H1 (cell line): ENCODE results near the gene C1GALT1C1L. TPM values are rescaled to one million over a fixed set of nuclear protein-coding genes. Genes with fewer than 3 reads are reported as not detected.
A peak's percentile ranks its signal among the peaks of the same experiment; 100 is the strongest.

Experiments used
- CTCF ChIA-PET: fragments of 300-600 bp; sonication (Branson Sonifier 250); formaldehyde crosslinking; loops from one replicate; lab custom pipeline; 2021; ENCODE audit not compliant: partially characterized antibody; lab: Charles Lee
- POLR2A ChIA-PET: fragments of 300-600 bp; sonication (Branson Sonifier 250); formaldehyde crosslinking; loops from one replicate; lab custom pipeline; 2021; ENCODE audit warnings: inconsistent platforms; ENCODE audit not compliant: partially characterized antibody; lab: Charles Lee
- DNase-seq, 2 experiments: peaks; one replicate each; pipeline versions ENCODE4 v3.0.0 to v3.0.0-alpha.2; 2010 to 2022; ENCODE audit warnings: low spot score in 2 of 2, low read depth in 1 of 2, mixed read lengths in 1 of 2
- FAIRE-seq: peaks from 2 replicates; lab custom pipeline; 2011; peaks lifted over from hg19 to GRCh38; lab: Jason Lieb, UNC
- H2AFZ ChIP-seq: 2 replicates; pipeline ENCODE4 v1.8.1; 2012; ENCODE audit warnings: low read length, inconsistent platforms
- H2AK5ac ChIP-seq: 2 replicates; pipeline ENCODE4 v1.6.1; 2013; ENCODE audit warnings: low read depth, low read length
- H2BK120ac ChIP-seq: replicated peaks from 2 replicates; pipeline ENCODE3; 2013; ENCODE audit warnings: low read depth, low read length, inconsistent platforms
- H2BK12ac ChIP-seq: 2 replicates; pipeline ENCODE4 v1.6.1; 2013; ENCODE audit warnings: low read depth, low read length
- H2BK15ac ChIP-seq: 2 replicates; pipeline ENCODE4 v1.6.1; 2013; ENCODE audit warnings: low read length
- H2BK20ac ChIP-seq: 2 replicates; pipeline ENCODE4 v1.6.1; 2013; ENCODE audit warnings: low read length
- H2BK5ac ChIP-seq: 2 replicates; pipeline ENCODE4 v1.6.1; 2013; ENCODE audit warnings: low read depth, low read length
- H3K14ac ChIP-seq: 2 replicates; pipeline ENCODE4 v1.6.1; 2013; ENCODE audit warnings: inconsistent platforms; ENCODE audit not compliant: insufficient read length
- H3K18ac ChIP-seq: 2 replicates; pipeline ENCODE4 v1.6.1; 2013; ENCODE audit warnings: low read length; ENCODE audit errors: extremely low read depth
- H3K23ac ChIP-seq: 2 replicates; pipeline ENCODE4 v1.6.1; 2013; ENCODE audit warnings: inconsistent platforms; ENCODE audit not compliant: insufficient read length
- H3K23me2 ChIP-seq: 2 replicates; pipeline ENCODE4 v1.6.1; 2013; ENCODE audit warnings: low read depth, low read length
- H3K27ac ChIP-seq: 2 replicates; pipeline ENCODE4 v1.6.1; 2011; ENCODE audit warnings: low read depth, low read length, inconsistent platforms
- H3K27me3 ChIP-seq, 4 experiments: replicated peaks in 1 of 4; 1 replicate in 1 of 4; 2 replicates in 3 of 4; pipeline versions ENCODE4 v1.6.1 to v1.8.1; 2011 to 2013; ENCODE audit warnings: low read length in 3 of 4, mild to moderate bottlenecking in 3 of 4, inconsistent platforms in 2 of 4, mixed read lengths in 2 of 4, moderate library complexity in 1 of 4; ENCODE audit not compliant: control insufficient read depth in 3 of 4, insufficient read depth in 3 of 4; ENCODE audit errors: extremely low read depth in 1 of 4
- H3K36me3 ChIP-seq, 4 experiments: 2 replicates each; pipeline versions ENCODE4 v1.6.1 to v1.8.1; 2011 to 2013; ENCODE audit warnings: mild to moderate bottlenecking in 4 of 4, low read length in 3 of 4, moderate library complexity in 2 of 4, control low read depth in 1 of 4, inconsistent platforms in 1 of 4; ENCODE audit not compliant: insufficient read depth in 4 of 4, control insufficient read depth in 2 of 4
- H3K4ac ChIP-seq: replicated peaks from 2 replicates; pipeline ENCODE3; 2013; ENCODE audit warnings: low read length, low read depth, mixed read lengths, inconsistent platforms; ENCODE audit not compliant: insufficient read length
- H3K4me1 ChIP-seq, 4 experiments: replicated peaks in 1 of 4; 1 replicate in 1 of 4; 2 replicates in 3 of 4; pipeline versions ENCODE4 v1.6.1 to v1.8.1; 2011 to 2013; ENCODE audit warnings: low read length in 3 of 4, inconsistent platforms in 2 of 4, mixed read lengths in 1 of 4; ENCODE audit not compliant: insufficient read depth in 4 of 4, control insufficient read depth in 3 of 4
- H3K4me2 ChIP-seq, 2 experiments: 2 replicates each; pipeline versions ENCODE4 v1.6.1 to v1.8.1; 2011 to 2013; ENCODE audit warnings: low read depth in 2 of 2, low read length in 2 of 2, control low read depth in 1 of 2, inconsistent platforms in 1 of 2, mild to moderate bottlenecking in 1 of 2; ENCODE audit not compliant: insufficient read depth in 1 of 2
- H3K4me3 ChIP-seq, 4 experiments: fragments of 200-600, 300-600 bp in 1 of 4; sonication (generic), shearing (Covaris generic), sonication (Bioruptor Twin) in 1 of 4; 2 replicates each; pipeline versions ENCODE4 v1.5.1 to v1.8.1; 2011 to 2016; ENCODE audit warnings: low read length in 4 of 4, low read depth in 3 of 4, control low read depth in 2 of 4, inconsistent platforms in 2 of 4, mild to moderate bottlenecking in 2 of 4, mixed read lengths in 1 of 4, moderate library complexity in 1 of 4; ENCODE audit not compliant: insufficient read depth in 2 of 4; ENCODE audit errors: extremely low read depth in 1 of 4
- H3K56ac ChIP-seq: replicated peaks from 2 replicates; pipeline ENCODE3; 2013; ENCODE audit warnings: low read depth, mild to moderate bottlenecking, mixed read lengths, low read length, inconsistent platforms; ENCODE audit not compliant: insufficient read length
- H3K79me1 ChIP-seq: 2 replicates; pipeline ENCODE4 v1.6.1; 2013; ENCODE audit warnings: low read depth, low read length, control low read depth
- H3K79me2 ChIP-seq, 2 experiments: 2 replicates each; pipeline versions ENCODE4 v1.6.1 to v1.8.1; 2012 to 2013; ENCODE audit warnings: low read length in 2 of 2, mild to moderate bottlenecking in 2 of 2, inconsistent platforms in 1 of 2; ENCODE audit not compliant: insufficient read depth in 2 of 2, control insufficient read depth in 1 of 2
- H3K9ac ChIP-seq, 4 experiments: replicated peaks in 1 of 4; 1 replicate in 1 of 4; 2 replicates in 3 of 4; pipeline versions ENCODE4 v1.6.1 to v1.8.1; 2011 to 2013; ENCODE audit warnings: low read depth in 3 of 4, low read length in 3 of 4, control low read depth in 2 of 4, mild to moderate bottlenecking in 2 of 4, moderate library complexity in 2 of 4, inconsistent platforms in 1 of 4; ENCODE audit errors: extremely low read depth in 1 of 4
- H3K9me3 ChIP-seq, 2 experiments: 2 replicates each; pipeline versions ENCODE4 v1.6.1 to v1.8.1; 2012 to 2013; ENCODE audit warnings: mild to moderate bottlenecking in 2 of 2, moderate library complexity in 2 of 2, control low read depth in 1 of 2, inconsistent platforms in 1 of 2, low read depth in 1 of 2, low read length in 1 of 2, mixed read lengths in 1 of 2; ENCODE audit not compliant: insufficient read depth in 2 of 2
- H4K20me1 ChIP-seq, 2 experiments: replicated peaks in 1 of 2; 2 replicates each; pipeline versions ENCODE3 to v1.8.1; 2011 to 2013; ENCODE audit warnings: inconsistent platforms in 2 of 2, low read length in 2 of 2, mild to moderate bottlenecking in 1 of 2; ENCODE audit not compliant: insufficient read depth in 2 of 2, control insufficient read depth in 1 of 2
- H4K5ac ChIP-seq: 2 replicates; pipeline ENCODE4 v1.6.1; 2013; ENCODE audit warnings: low read length, low read depth, mixed read lengths, inconsistent platforms; ENCODE audit not compliant: insufficient read length
- H4K8ac ChIP-seq: 2 replicates; pipeline ENCODE4 v1.8.0; 2013; ENCODE audit warnings: mild to moderate bottlenecking, moderate library complexity, low read length, inconsistent platforms; ENCODE audit not compliant: insufficient read depth; ENCODE audit errors: extremely low read depth
- H4K91ac ChIP-seq: replicated peaks from 2 replicates; pipeline ENCODE3; 2013; ENCODE audit warnings: low read length, mixed read lengths, inconsistent platforms; ENCODE audit not compliant: insufficient read length
- ASH2L ChIP-seq: fragments of 200-600, 300-600 bp; sonication (generic); IDR thresholded peaks from one replicate; pipeline ENCODE4 v1.7.1; 2017; ENCODE audit warnings: low read length
- ATF3 ChIP-seq: IDR thresholded peaks from 2 replicates; pipeline ENCODE4 v1.6.1; 2011; ENCODE audit warnings: low read depth, mild to moderate bottlenecking, low read length; ENCODE audit not compliant: insufficient read depth
- CBX8 ChIP-seq: fragments of 300-800, 300-1000 bp; sonication (generic); IDR thresholded peaks from 2 replicates; pipeline ENCODE4 v1.7.1; 2016; ENCODE audit warnings: low read depth, low read length, borderline replicate concordance
- CEBPB ChIP-seq: IDR thresholded peaks from 2 replicates; pipeline ENCODE4 v1.6.1; 2012; ENCODE audit warnings: low read depth, low read length
- CHD2 ChIP-seq: IDR thresholded peaks from 2 replicates; pipeline ENCODE4 v1.6.1; 2012; ENCODE audit warnings: low read length, improper control_type of control experiment
- GTF2F1 ChIP-seq: IDR thresholded peaks from 2 replicates; pipeline ENCODE4 v1.6.1; 2012; ENCODE audit warnings: low read depth, low read length, improper control_type of control experiment, borderline replicate concordance
- NRF1 ChIP-seq: IDR thresholded peaks from 2 replicates; pipeline ENCODE4 v1.6.1; 2011; ENCODE audit warnings: mild to moderate bottlenecking, low read depth, low read length, improper control_type of control experiment
- SRF ChIP-seq: IDR thresholded peaks from 2 replicates; pipeline ENCODE4 v1.6.1; 2011; ENCODE audit warnings: mild to moderate bottlenecking, low read depth, low read length, moderate library complexity
- TCF12 ChIP-seq: IDR thresholded peaks from 2 replicates; pipeline ENCODE4 v1.6.1; 2011; ENCODE audit warnings: low read depth, mild to moderate bottlenecking, low read length
- USF2 ChIP-seq: IDR thresholded peaks from 2 replicates; pipeline ENCODE4 v1.6.1; 2011; ENCODE audit warnings: low read length, improper control_type of control experiment
- WGBS, 2 experiments: shearing (Covaris generic) in 1 of 2; methylation state at CpG; one replicate each; pipeline versions ENCODE4 v1.1.6 to v1.1.7; 2013 to 2015; ENCODE audit warnings: low lambda C conversion rate in 2 of 2, mixed read lengths in 2 of 2, inconsistent platforms in 1 of 2, low coverage in 1 of 2, missing lambda C conversion rate in 1 of 2; ENCODE audit not compliant: insufficient replicate concordance in 2 of 2, insufficient coverage in 1 of 2, insufficient read length in 1 of 2; ENCODE audit errors: extremely low coverage in 1 of 2, missing lambda C conversion rate in 1 of 2; 5-methylcytosine and 5-hydroxymethylcytosine counted together
- polyA plus RNA-seq, 7 experiments: library from polyadenylated mRNA; depleted of rRNA in 3 of 7; stranded (reverse) in 5 of 7; unstranded in 2 of 7; fragments of >200 nt in 5 of 7; fragments of 200-250 nt in 2 of 7; gene quantifications; 1 replicate in 5 of 7; 2 replicates in 1 of 7; 4 replicates in 1 of 7; pipeline versions ENCODE4 v1.2.1 to v1.2.3, GENCODE V29; 2011 to 2013; ENCODE audit warnings: missing spikeins in 2 of 7, mixed read lengths in 2 of 7
- total RNA-seq: library from RNA; stranded (reverse); fragmentation: NEBNext Ultra II Directional; extraction: Animal tissue kit (Norgen Biotek cat#: 25700); gene quantifications from 2 replicates; pipeline ENCODE4 v1.2.1, GENCODE V29; 2021

C1GALT1C1L gene
- total and polyA plus RNA-seq, 2 of the 8 experiments (the other 6 are each of a cell fraction or from before 2014, with no cell fraction given) = 0.12 TPM; not detected in 1

GRCh38 chr2:43724728-43725526 lies 48.7 kb upstream of the C1GALT1C1L start:
- Histone ChIP-seq H3K79me2 (no peaks in the 10 kb centered on the region), H3K36me3 (no peaks in the 10 kb centered on the region), H2AFZ (peak overlapping the region; percentile 30; the same call in 1 of the 2 replicates), H2BK15ac (no peak overlapping the region), H3K4me3 (no peak overlapping the region), H4K20me1 (no peaks in the 10 kb centered on the region), H4K91ac (no peak overlapping the region), H3K23ac (no peak overlapping the region), H3K23me2 (no peaks in the 10 kb centered on the region), H2AK5ac (no peak overlapping the region), H2BK20ac (no peak overlapping the region), H3K14ac (no peak overlapping the region), H3K9me3 (no peaks in the 10 kb centered on the region), H3K18ac (no peak overlapping the region), H3K27me3 (no peaks in the 10 kb centered on the region), H2BK120ac (no peak overlapping the region), H3K4me1 (peaks cover 0 to 4% (median 2%) of the 10 kb centered on the region in 4 experiments; a peak in 2 of 7 replicates), H3K27ac (no peak overlapping the region), H4K5ac (no peak overlapping the region), H2BK12ac (no peak overlapping the region), H3K79me1 (no peaks in the 10 kb centered on the region), H3K4ac (no peak overlapping the region), H3K56ac (no peak overlapping the region), H3K4me2 (no peak overlapping the region), H4K8ac (no peak overlapping the region), H2BK5ac (no peak overlapping the region), H3K9ac (peak overlapping the region in 1 of 4 experiments; percentile 34; a peak in 1 of 7 replicates)
- FAIRE-seq (no peak), DNase-seq (no peak)
- ChIA-PET POLR2A (no interaction called here), CTCF (interaction anchor here (0.6 to 1.2 kb wide), 2 partner anchors 8 to 158 kb away, joined by 4 to 5 read pairs; no protein-coding TSS in a partner anchor)
- 84% methylated on average over 4 of the region's 4 CpGs; no CpG with 5 or more reads in 1 of the 2 experiments for WGBS, 2 experiments
- TF ChIP-seq TCF12 = no peak
- no peak for TF ChIP-seq SRF
- no peak for TF ChIP-seq NRF1
- no peak for TF ChIP-seq ATF3
- TF ChIP-seq GTF2F1 = no peak
- TF ChIP-seq CEBPB = no peak
- TF ChIP-seq USF2 = no peak
- TF ChIP-seq ASH2L = no peak
- TF ChIP-seq CBX8 = no peak
- TF ChIP-seq CHD2 = no peak
